DMS 273 (cell line): Measurements from ENCODE around the gene ABHD17C.

ENCODE experiments used
- DNase-seq: peaks from one replicate; lab custom pipeline; 2025; ENCODE audit not compliant: unreplicated experiment; lab: John Stamatoyannopoulos, UW

ABHD17C gene

GRCh38 chr15:80689294-80689693 is 5.8 kb upstream of the ABHD17C start:
- no peak for DNase-seq

- DNase-seq = no peak
These were observed 5.4 kb upstream of the ABHD17C start for GRCh38 chr15:80689716-80690115.

- no peak for DNase-seq
These were observed 3.5 kb upstream of the ABHD17C start for GRCh38 chr15:80691575-80691974.

- DNase-seq = peak; percentile 55
These were observed 1.2 kb upstream of the ABHD17C start for GRCh38 chr15:80693682-80694610.

- DNase-seq = peak; percentile 79
These were observed 455 bp upstream of the ABHD17C start for GRCh38 chr15:80694611-80695098.

- DNase-seq = peak; percentile 65
These were observed 976 bp downstream of the ABHD17C start for GRCh38 chr15:80695911-80696661.

- DNase-seq = peak; percentile 19
These were observed 2.1 kb downstream of the ABHD17C start for GRCh38 chr15:80697075-80697685.

- DNase-seq = no peak
These were observed 3.6 kb downstream of the ABHD17C start for GRCh38 chr15:80698676-80699075.

GRCh38 chr15:80699981-80700380 is 4.9 kb downstream of the ABHD17C start:
- no peak for DNase-seq

- no peak for DNase-seq
These were observed 6.7 kb downstream of the ABHD17C start for GRCh38 chr15:80701676-80702311.

- DNase-seq = no peak
These were observed 8.0 kb downstream of the ABHD17C start for GRCh38 chr15:80703081-80703480.

- DNase-seq = no peak
These were observed 8.9 kb downstream of the ABHD17C start for GRCh38 chr15:80703965-80704364.

GRCh38 chr15:80706161-80706560 is 11.1 kb downstream of the ABHD17C start:
- DNase-seq = no peak

GRCh38 chr15:80709542-80709941 is 14.4 kb downstream of the ABHD17C start:
- no peak for DNase-seq

- no peak for DNase-seq
These were observed 15.8 kb downstream of the ABHD17C start for GRCh38 chr15:80710635-80711554.

GRCh38 chr15:80711886-80712285 is 16.8 kb downstream of the ABHD17C start:
- no peak for DNase-seq

GRCh38 chr15:80712956-80713355 is 17.8 kb downstream of the ABHD17C start:
- DNase-seq = no peak

GRCh38 chr15:80721476-80721875 is 26.4 kb downstream of the ABHD17C start:
- DNase-seq = no peak

- DNase-seq = no peak
These were observed 27.7 kb downstream of the ABHD17C start for GRCh38 chr15:80722811-80723210.

- no peak for DNase-seq
These were observed 32.1 kb downstream of the ABHD17C start for GRCh38 chr15:80727196-80727595.
